ENCODE measurements around the gene DEFB128.

DEFB128 gene

DNA sequence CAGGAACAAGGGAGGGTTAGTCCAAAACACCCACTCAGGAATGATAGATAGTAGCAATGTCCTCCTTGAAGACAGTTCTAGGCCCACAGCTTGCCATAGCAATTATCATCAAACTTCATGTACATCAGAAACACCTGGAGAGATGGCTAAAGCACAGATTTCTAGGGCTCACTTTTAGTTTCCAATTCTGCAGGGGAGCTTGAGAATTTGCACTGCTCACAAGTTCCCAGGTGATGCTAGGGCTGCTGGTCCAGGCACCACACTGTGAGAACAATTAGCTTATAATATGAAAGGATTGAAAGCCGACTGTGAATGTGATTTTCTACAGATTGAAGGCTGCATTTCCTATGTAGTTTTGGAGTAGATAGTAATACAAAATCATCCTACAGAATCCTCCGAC, 43.6 kb downstream of the DEFB128 start:
- no peak for DNase-seq

DNA sequence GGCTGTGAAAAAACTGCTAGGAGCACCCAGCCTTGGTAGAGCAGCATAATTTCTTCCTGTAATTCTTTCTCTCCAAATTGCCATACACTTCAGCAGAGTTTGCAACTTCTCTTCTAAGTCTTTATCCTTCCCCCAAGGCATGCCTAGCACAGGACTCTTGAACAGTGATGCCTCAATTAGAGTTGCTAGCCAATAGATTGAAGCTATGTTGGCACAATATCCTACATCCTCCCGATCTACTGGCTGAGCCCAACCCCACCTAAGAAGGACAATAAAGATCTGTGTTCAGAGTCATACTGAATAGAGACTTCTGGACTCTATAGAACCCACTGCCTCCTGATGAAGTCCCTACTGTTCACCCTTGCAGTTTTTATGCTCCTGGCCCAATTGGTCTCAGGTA, 47.2 kb downstream of the DEFB128 start, which contains the start of gene DEFB126:
TSS of gene DEFB126 (plus strand) at position 301 of the 400 bp plus-strand sequence. CDS start at position 340, 39 bp downstream.
- DNase-seq = no peak
